GM12891 (cell line): ENCODE results near the gene ADGRL1.

ENCODE experiments used
- DNase-seq: peaks from one replicate; pipeline ENCODE4 v3.0.0; 2011; ENCODE audit warnings: low spot score; ENCODE audit not compliant: insufficient read length
- FAIRE-seq: peaks from 2 replicates; lab custom pipeline; 2011; peaks lifted over from hg19 to GRCh38; lab: Jason Lieb, UNC
- PAX5 ChIP-seq: IDR thresholded peaks from 2 replicates; pipeline ENCODE4 v1.6.1; 2011; ENCODE audit warnings: low read length, moderate library complexity, mild to moderate bottlenecking; ENCODE audit not compliant: insufficient read depth, severe bottlenecking
- POLR2A ChIP-seq: IDR thresholded peaks from 2 replicates; pipeline ENCODE4 v1.6.1; 2011; ENCODE audit warnings: low read depth, low read length, control low read depth
- POLR2AphosphoS5 ChIP-seq: IDR thresholded peaks from 2 replicates; pipeline ENCODE4 v1.6.1; 2011; ENCODE audit warnings: low read depth, low read length, control low read depth
- POU2F2 ChIP-seq: IDR thresholded peaks from 2 replicates; pipeline ENCODE4 v1.6.1; 2011; ENCODE audit warnings: low read depth, mild to moderate bottlenecking, control low read depth, low read length, moderate library complexity
- SPI1 ChIP-seq: IDR thresholded peaks from 2 replicates; pipeline ENCODE4 v1.6.1; 2011; ENCODE audit warnings: low read depth, low read length, control low read depth
- TAF1 ChIP-seq: IDR thresholded peaks from 2 replicates; pipeline ENCODE4 v1.6.1; 2011; ENCODE audit warnings: low read depth, low read length, control low read depth

ADGRL1 gene

DNA sequence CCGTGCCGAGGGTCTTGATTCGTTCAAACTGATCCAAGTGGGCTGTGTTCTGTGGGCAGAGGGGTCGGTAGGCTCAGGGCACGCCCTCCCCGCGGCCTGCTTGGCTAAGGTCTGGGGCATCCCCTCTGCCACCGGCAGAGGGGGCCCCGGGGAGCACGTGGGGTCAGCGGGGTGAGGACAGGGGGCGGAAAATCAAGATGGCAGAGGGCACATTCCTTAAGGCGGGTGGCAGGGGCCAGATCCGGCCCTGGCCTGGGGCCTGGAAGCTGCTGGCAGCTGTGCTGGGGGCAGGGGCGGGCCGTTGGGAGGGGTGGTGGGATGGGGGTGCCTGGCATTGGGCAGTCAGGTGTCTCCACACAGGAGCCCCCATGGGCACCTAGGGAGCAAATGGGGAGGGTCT lies 99.1 kb downstream of the ADGRL1 start:
- FAIRE-seq (no peak), DNase-seq (no peak)
- TF ChIP-seq SPI1, result no peak
- no peak for TF ChIP-seq POLR2A
- no peak for TF ChIP-seq POU2F2
- no peak for TF ChIP-seq POLR2AphosphoS5
- TF ChIP-seq PAX5, result no peak
- TF ChIP-seq TAF1, result no peak

DNA sequence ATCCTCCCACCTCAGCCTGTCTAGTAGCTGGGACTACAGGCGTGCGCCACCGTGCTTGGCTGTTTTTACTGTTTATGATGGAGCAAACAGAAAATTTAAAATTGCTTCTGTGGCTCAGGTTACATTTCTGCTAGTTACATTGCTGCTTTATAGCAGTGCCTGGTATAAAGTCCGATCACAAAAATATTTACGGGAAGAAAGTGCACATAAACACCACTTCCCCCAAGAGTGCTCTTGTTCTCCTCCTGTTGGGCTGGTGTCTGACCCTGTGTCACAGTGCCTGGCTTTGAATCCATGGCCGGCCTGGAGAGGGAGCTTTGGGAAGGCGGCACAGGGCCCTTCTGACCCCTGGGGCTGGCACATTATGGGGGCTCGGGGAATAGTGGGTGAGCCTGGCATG lies 100.3 kb downstream of the ADGRL1 start:
- FAIRE-seq, result no peak
- no peak for DNase-seq
- no peak for TF ChIP-seq PAX5
- no peak for TF ChIP-seq SPI1

DNA sequence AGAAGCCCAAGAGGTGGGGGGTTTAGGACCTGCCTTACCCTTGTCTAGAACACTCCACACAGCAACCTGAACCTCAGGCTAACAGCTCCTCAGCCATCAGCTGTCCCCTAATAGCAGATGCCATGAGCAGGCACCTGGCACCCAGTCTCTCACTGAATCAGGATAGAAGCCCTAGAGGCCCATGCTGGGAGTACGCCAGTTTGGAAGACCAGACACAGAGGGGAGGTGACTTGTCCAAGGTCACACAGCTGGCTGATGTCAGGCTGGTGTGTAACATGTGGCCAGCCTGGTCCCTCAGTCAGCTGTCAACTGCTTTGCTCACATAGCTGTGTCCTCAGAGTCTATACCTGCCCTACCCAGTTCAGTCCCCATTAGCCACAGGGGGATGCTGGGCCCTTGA lies 102.7 kb downstream of the ADGRL1 start:
- TF ChIP-seq TAF1 (no peak), POU2F2 (no peak), POLR2AphosphoS5 (no peak), PAX5 (no peak), POLR2A (no peak), SPI1 (no peak)
- DNase-seq (no peak), FAIRE-seq (no peak)

DNA sequence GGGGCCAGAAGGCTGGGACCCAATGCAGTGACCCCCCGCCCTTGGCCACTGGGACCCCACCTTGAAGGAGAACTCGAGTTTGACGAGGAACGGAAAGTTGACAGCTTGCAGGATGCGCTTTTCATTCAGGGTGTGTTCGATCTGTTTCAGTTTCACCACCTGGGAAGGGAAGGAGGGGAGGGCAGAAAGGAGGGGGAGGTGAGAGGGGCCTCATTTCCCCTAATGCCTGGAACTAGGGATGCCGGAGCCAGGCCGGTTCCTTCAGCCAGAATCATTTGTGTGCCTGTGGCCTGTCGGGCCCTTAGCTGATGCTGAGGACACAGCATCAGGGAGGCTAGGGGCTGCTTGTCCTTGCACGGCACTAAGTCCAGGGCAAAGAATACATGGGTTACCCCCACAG lies 103.2 kb downstream of the ADGRL1 start:
- no peak for FAIRE-seq

DNA sequence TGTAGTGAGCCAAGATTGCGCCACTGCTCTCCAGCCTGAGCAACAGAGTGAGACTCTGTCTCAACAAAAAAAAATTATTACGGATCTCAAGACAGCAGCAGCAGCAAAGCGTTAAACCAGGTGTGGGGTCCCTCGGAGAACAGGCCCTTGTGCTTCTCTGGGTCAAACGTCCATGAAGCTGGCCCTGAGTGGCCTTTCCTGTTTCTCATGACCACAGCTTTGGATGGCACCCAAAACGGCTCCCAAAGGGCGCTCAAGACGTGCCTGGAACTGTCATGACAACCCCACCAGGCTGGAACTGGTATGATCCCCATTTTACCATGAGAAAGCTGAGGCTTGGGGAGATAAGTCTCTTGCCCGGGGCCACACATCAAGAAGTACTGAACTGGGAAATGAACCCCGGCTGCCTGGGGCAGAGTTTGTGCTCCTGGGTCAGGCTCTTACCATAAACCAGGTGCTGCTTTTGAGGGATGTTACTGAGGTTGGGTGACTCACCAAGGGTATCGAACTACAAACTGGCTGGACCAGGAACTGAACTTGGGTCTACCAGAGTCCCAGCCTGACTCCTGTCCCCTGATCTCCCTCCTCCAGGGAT lies 103.8 kb downstream of the ADGRL1 start:
- DNase-seq (no peak), FAIRE-seq (no peak)
- no peak for TF ChIP-seq POU2F2
- no peak for TF ChIP-seq TAF1
- TF ChIP-seq POLR2A, result no peak
- no peak for TF ChIP-seq SPI1
- no peak for TF ChIP-seq PAX5
- no peak for TF ChIP-seq POLR2AphosphoS5

More for the DNA sequence above, 103.2 kb downstream of the ADGRL1 start:
- DNase-seq, result no peak
- TF ChIP-seq TAF1, result no peak
- TF ChIP-seq POU2F2, result no peak
- TF ChIP-seq POLR2AphosphoS5, result no peak
- no peak for TF ChIP-seq SPI1
- TF ChIP-seq POLR2A, result no peak
- TF ChIP-seq PAX5, result no peak

DNA sequence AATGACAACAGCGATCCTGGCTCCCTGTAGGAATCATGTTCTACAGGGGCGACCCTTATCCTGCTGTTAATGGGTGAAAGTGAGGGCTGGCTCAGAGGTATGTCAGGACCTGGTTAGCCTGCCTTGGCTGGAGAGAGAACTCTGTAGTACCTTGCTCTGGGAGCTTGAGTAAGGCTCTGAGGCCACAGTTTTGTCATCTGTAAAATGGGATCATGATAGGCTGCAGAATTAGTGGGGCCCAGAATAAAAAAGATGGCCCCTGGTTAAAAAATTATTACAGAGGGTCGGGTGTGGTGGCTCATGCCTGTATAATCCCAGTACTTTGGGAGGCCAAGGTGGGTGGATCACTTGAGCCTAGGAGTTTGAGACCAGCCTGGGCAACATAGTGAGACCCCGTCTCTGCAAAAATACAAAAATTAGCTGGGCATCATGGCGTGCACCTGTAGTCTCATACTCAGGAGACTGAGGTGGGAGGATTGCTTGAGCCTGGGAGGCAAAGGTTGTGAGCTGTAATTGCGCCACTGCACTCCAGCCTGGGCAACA lies 104.9 kb downstream of the ADGRL1 start:
- FAIRE-seq (no peak), DNase-seq (no peak)
- TF ChIP-seq POU2F2 (no peak), POLR2A (no peak), TAF1 (no peak), SPI1 (no peak), POLR2AphosphoS5 (no peak)
